Dermis blood vessel endothelial cell (primary cell): ENCODE data around the gene LRRC26. TPM values are rescaled to one million over a fixed set of nuclear protein-coding genes. Genes with fewer than 3 reads are reported as not detected.

ENCODE experiments used
- DNase-seq: peaks from one replicate; pipeline ENCODE4 v3.0.0; 2010
- total RNA-seq: library from RNA; depleted of rRNA; stranded (reverse); fragments of >200 nt; gene quantifications from 2 replicates; pipeline ENCODE4 v1.2.3, GENCODE V29; 2014

Gene LRRC26
- total RNA-seq, 1 donor from 2014 or later = not detected

- no peak for DNase-seq
Observed at GRCh38 chr9:137199411-137200121, 29.7 kb upstream of the LRRC26 start.

- no peak for DNase-seq
Observed at GRCh38 chr9:137198902-137199283, 29.0 kb upstream of the LRRC26 start.

GRCh38 chr9:137198051-137198901, 28.4 kb upstream of the LRRC26 start:
- DNase-seq = no peak

GRCh38 chr9:137195525-137196220, 25.8 kb upstream of the LRRC26 start:
- no peak for DNase-seq

- DNase-seq = no peak
Observed at GRCh38 chr9:137194909-137195308, 25.1 kb upstream of the LRRC26 start.

- DNase-seq = no peak
Observed at GRCh38 chr9:137194388-137194787, 24.5 kb upstream of the LRRC26 start.

GRCh38 chr9:137193771-137194170, 23.9 kb upstream of the LRRC26 start:
- DNase-seq = no peak

- no peak for DNase-seq
Observed at GRCh38 chr9:137192859-137193258, 23.0 kb upstream of the LRRC26 start.

- no peak for DNase-seq
Observed at GRCh38 chr9:137192448-137192780, 22.6 kb upstream of the LRRC26 start.

- no peak for DNase-seq
Observed at GRCh38 chr9:137191691-137192447, 22.0 kb upstream of the LRRC26 start.

- DNase-seq = no peak
Observed at GRCh38 chr9:137191245-137191644, 21.4 kb upstream of the LRRC26 start.

- no peak for DNase-seq
Observed at GRCh38 chr9:137190315-137190856, 20.5 kb upstream of the LRRC26 start.

- DNase-seq = no peak
Observed at GRCh38 chr9:137189297-137190295, 19.7 kb upstream of the LRRC26 start.

- peak; percentile 97 for DNase-seq
Observed at GRCh38 chr9:137188490-137189296, 18.8 kb upstream of the LRRC26 start, which contains the start of the genes ANAPC2 and SSNA1. TSS of gene ANAPC2 (minus strand) at chr9:137188560. CDS start at chr9:137188532, 28 bp downstream. TSS of gene SSNA1 (plus strand) at chr9:137188676. CDS start at chr9:137188727, 51 bp downstream.

- DNase-seq = no peak
Observed at GRCh38 chr9:137188086-137188489, 18.2 kb upstream of the LRRC26 start.

GRCh38 chr9:137187386-137187785, 17.5 kb upstream of the LRRC26 start:
- DNase-seq = no peak

GRCh38 chr9:137186385-137186784, 16.5 kb upstream of the LRRC26 start:
- DNase-seq = no peak

- DNase-seq = no peak
Observed at GRCh38 chr9:137185921-137186320, 16.1 kb upstream of the LRRC26 start.

GRCh38 chr9:137184881-137185660, 15.2 kb upstream of the LRRC26 start:
- DNase-seq = no peak
